GM18508 (cell line): Measurements from ENCODE around the gene USP27X.

Source experiments
- ATAC-seq: cut with Tn5 transposase; IDR thresholded peaks from one replicate; pipeline ENCODE4 v1.9.1; 2021; ENCODE audit warnings: moderate number of reproducible peaks; ENCODE audit not compliant: insufficient read depth, unreplicated experiment

Gene USP27X

DNA sequence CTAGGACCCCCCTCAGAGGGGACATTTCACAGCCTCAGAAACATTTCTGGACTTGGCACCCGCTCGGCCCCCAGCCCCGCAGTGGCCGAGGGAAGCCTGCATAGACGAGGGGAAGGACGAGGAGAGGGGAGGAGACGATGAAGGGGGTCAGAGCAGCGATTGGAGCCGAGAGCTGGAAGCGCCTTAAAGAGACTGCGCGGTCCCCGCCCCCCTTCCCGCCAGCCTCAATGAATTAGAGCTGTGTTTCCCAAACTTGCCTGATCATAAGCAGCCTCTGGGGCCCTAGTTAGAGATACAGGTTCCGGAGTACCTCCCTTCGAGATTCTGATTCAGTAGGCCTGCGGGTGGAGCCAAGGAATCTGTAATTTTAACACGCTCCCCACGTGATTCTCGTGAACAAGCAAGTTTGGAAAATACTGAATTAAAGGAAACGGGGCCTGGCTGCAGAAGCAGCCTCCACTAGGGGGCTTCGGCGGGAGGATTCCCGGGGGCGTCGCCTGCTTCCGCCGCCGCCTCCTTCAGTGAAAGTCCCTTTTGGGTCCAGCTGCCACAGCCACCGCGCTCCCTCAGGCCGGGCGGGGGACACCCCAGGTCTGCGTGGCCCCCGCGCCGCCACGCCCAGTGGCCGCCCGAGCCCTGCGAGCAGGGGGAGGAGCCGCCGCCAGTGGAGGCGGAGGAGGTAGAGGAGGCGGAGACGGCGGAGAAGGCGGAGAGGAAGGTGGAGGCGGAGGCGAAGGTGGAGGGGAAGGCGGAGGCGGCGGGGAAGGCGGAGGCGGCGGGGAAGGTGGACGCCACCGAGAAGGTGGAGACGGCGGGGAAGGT, at the start of gene USP27X:
USP27X (plus strand) TSS at position 651 of the 822 bp plus-strand sequence. CDS start 824 bp downstream, outside the sequence.
- no peak for ATAC-seq

DNA sequence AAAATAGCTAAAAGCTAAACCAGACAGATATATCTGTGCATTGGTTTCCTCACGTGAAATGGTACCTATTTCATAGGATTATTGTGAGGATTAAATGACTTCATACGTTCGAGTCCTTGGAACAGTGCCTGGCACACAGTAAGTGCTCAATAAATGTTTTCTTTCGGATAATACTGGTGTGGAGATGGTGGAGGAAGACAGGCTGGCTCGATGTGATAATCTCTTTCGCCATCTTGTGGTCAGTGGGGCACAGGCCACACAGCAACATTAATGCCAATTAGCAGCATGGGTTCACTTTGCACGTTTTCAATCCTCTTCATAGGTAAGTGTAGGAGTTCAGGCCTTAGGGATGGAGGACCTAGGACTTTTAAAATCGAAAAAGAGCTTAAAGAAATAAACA, 40.9 kb upstream of the USP27X start:
- no peak for ATAC-seq

DNA sequence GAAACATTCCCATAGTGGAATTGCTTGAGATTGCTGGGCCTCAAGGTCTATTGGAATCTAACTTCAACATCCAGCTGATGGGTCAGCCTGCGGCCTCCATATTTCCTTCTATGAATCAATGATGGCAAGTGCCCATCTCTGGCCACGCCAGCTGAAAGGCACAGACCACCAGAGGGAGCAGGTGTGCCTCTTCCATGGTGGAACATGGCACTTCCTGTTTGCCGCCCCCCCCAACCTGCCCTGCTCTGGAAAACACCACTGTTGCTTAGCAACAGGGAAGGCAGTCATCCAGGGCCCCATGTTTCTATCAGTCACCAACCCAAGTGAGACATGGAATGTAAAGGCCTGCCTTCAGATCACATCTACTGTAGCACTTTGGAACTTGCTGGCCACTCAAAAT, 38.6 kb upstream of the USP27X start:
- ATAC-seq: no peak

GRCh38 chrX:49842621-49843020, 36.7 kb upstream of the USP27X start:
- ATAC-seq: no peak

GRCh38 chrX:49844611-49845010, 34.7 kb upstream of the USP27X start:
- no peak for ATAC-seq

GRCh38 chrX:49845701-49846403, 33.4 kb upstream of the USP27X start:
- no peak for ATAC-seq

DNA sequence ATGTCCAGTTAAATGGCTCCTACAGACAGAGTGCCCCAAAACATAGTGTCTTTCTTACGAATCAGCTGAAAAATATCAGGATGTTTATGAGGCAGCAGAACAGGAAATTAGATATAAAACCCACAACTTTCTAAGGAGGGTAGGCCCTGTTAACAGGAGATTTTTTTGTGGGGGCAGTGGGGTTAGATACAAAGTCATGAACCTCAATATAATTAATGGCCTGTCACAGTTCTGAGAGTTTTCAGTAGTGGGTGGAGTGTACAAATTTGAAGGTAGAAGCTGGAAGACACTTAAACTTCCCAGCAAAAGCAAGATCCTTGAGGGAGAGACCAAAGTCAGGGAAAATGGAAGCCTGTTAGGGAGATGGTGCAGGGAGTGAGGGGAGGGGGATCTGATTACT, 32.8 kb upstream of the USP27X start:
- ATAC-seq: no peak

- no peak for ATAC-seq
Measured at GRCh38 chrX:49848275-49848674, 31.0 kb upstream of the USP27X start.

DNA sequence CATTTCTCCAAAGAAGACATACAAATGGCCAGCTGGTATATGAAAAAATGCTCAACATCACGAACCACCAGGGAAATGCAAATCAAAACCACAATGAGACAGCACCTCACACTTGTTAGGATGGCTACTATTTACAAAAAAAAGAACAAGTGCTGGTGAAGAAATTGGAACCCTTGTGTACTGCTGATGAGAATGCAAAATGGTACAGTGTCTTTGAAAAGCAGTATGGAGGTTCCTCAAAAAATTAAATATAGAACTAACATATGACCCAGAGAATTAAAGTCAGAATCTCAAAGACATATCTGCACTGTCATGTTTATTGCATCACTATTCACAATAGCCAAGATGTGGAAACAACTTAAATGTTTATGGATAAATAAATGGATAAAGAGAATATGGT, 29.3 kb upstream of the USP27X start:
- ATAC-seq: no peak

- ATAC-seq: no peak
Measured at GRCh38 chrX:49853661-49854060, 25.6 kb upstream of the USP27X start.

GRCh38 chrX:49856819-49857218, 22.5 kb upstream of the USP27X start:
- no peak for ATAC-seq

- no peak for ATAC-seq
Measured at GRCh38 chrX:49858341-49858740, 20.9 kb upstream of the USP27X start.

DNA sequence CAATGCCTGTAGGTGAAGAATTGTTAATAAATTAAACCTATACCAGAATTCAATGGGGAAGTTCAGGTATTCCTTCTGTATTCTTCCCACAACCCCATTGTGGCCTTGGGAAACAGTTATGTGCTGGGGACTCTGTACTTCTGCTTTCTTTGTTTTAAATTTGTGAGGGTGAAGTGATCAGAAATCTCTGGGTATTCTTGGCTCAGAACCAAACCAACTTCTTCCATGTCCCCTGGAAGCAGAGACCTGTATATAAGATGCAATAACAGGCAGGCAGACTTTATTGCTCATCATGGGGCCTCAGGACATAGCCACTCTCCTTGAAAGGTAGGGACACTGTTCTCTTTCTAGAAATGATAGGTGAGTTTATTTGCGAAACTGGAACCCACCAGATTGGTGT, 19.8 kb upstream of the USP27X start:
- ATAC-seq: no peak

GRCh38 chrX:49860867-49861535, 18.3 kb upstream of the USP27X start:
- ATAC-seq: no peak

DNA sequence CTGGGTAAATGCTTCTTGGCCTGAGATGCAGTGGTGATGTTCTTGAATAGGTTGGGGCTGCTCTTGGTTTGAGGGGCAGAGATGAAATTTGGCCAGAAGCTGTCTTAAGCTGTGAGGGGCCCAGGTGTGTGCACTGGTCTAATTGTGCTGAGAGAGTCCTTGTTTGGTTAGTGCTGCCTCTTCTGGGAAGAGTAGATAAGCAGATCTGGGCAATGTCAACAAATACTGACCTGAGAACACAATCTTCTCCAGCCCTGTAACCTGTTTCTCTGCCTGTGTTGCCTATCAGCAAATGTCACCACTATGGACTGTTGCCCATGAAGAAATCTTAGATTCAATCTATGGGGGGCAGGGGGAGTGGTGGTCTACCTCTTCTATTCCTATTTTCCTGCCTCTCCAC, 17.2 kb upstream of the USP27X start:
- no peak for ATAC-seq

- no peak for ATAC-seq
Measured at GRCh38 chrX:49868739-49869138, 10.5 kb upstream of the USP27X start.

DNA sequence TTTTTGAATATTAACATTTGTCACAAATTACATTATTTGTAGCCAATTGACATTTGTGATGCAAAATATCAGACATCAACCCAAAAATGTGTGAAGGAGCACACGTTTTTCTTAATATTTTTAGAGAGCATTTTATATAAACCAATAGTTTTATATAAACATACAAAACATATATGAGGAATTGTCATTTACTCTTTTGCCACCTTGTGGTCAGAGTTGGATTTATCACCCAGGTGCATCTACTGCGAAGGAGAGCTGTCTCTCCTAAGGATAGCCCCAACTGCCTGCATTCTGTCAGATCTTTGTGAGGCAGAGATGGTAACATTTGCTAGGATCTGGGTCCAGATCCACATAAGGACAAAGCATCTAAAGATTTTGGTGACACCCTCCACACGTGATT, 2.5 kb upstream of the USP27X start:
- ATAC-seq: no peak

DNA sequence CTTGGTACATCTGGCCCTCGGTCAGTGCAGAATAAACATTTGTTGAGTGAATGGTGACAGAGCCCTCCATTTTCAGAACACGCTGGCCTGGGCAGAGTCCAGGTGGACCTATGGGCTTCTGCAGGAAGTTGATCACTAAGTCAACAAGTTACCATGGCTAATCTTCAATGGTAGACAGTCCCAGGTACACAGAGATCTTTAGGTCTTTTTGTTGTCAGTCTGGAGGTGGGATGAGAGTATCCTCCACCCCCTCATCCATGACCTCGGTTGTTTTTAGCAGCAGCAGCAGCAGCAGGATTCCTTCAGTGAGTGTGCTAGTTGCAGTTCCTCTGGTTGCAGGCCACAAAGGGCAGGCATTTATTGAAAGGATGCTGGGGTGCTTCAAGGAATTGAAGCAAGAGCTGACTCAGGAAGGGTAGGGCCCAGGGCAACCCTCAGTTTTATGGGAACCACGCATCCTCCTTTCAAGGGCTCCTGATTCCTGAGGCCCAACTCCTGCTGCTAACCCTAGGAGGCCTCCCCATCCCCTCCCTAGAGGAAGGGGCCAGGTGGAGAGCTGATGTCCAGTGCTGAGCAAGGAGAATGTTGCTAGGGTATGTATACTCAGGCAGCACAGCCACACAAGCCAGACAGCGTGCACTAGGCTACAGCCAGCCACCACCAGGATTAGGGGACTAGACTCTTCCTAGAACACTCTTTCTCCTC, 1.7 kb upstream of the USP27X start:
- ATAC-seq: no peak

GRCh38 chrX:49878128-49878833, 1.0 kb upstream of the USP27X start:
- no peak for ATAC-seq

- no peak for ATAC-seq
Measured at GRCh38 chrX:49879656-49880277, 483 bp downstream of the USP27X start.
